Trophoblast cell (in vitro differentiated cells and primary cell): ENCODE results near the gene FRG2B.
"Not testable (repeated sequence)": the region's sequence is repeated elsewhere in the genome, so short reads cannot be mapped to it uniquely, and the experiment has no call there.

Experiments used
- DNase-seq, 2 donors: peaks; one replicate each; pipeline ENCODE4 v3.0.0-alpha.2; 2016
- H2AFZ ChIP-seq: 2 replicates; pipeline ENCODE4 v1.6.1; 2013; ENCODE audit warnings: low read length, moderate library complexity, mild to moderate bottlenecking; ENCODE audit not compliant: insufficient read depth, poor library complexity
- H2AK5ac ChIP-seq: 2 replicates; pipeline ENCODE4 v1.6.1; 2013; ENCODE audit warnings: mild to moderate bottlenecking, low read length
- H2BK120ac ChIP-seq: 2 replicates; pipeline ENCODE4 v1.6.1; 2013; ENCODE audit warnings: low read length, mild to moderate bottlenecking, moderate library complexity; ENCODE audit not compliant: insufficient read depth, poor library complexity
- H2BK12ac ChIP-seq: 2 replicates; pipeline ENCODE4 v1.6.1; 2013; ENCODE audit warnings: mild to moderate bottlenecking, low read length, moderate library complexity
- H2BK5ac ChIP-seq: 2 replicates; pipeline ENCODE4 v1.6.1; 2013; ENCODE audit warnings: low read length, low read depth, moderate library complexity, mild to moderate bottlenecking; ENCODE audit not compliant: poor library complexity
- H3K14ac ChIP-seq: 2 replicates; pipeline ENCODE4 v1.6.1; 2013; ENCODE audit warnings: mild to moderate bottlenecking, low read length
- H3K18ac ChIP-seq: 2 replicates; pipeline ENCODE4 v1.6.1; 2013; ENCODE audit warnings: mild to moderate bottlenecking, low read length
- H3K23ac ChIP-seq: 2 replicates; pipeline ENCODE4 v1.6.1; 2013; ENCODE audit warnings: low read length
- H3K27ac ChIP-seq: 2 replicates; pipeline ENCODE4 v1.5.1; 2013; ENCODE audit warnings: low read depth, mild to moderate bottlenecking, inconsistent platforms, low read length, moderate library complexity
- H3K27me3 ChIP-seq: 2 replicates; pipeline ENCODE4 v1.6.1; 2013; ENCODE audit warnings: inconsistent platforms, mild to moderate bottlenecking, low read length, moderate library complexity; ENCODE audit not compliant: insufficient read depth
- H3K36me3 ChIP-seq, 2 experiments: 1 replicate in 1 of 2; 2 replicates in 1 of 2; pipeline ENCODE4 v1.6.1; 2013; ENCODE audit warnings: low read length in 2 of 2, mild to moderate bottlenecking in 2 of 2, moderate library complexity in 1 of 2; ENCODE audit not compliant: insufficient read depth in 2 of 2, control insufficient read depth in 1 of 2
- H3K4ac ChIP-seq: 2 replicates; pipeline ENCODE4 v1.6.1; 2013; ENCODE audit warnings: low read depth, mild to moderate bottlenecking, low read length, moderate library complexity
- H3K4me1 ChIP-seq, 2 experiments: 1 replicate in 1 of 2; 2 replicates in 1 of 2; pipeline ENCODE4 v1.6.1; 2013; ENCODE audit warnings: low read length in 2 of 2, mild to moderate bottlenecking in 2 of 2, moderate library complexity in 1 of 2; ENCODE audit not compliant: insufficient read depth in 2 of 2, control insufficient read depth in 1 of 2
- H3K4me2 ChIP-seq: 2 replicates; pipeline ENCODE4 v1.6.1; 2013; ENCODE audit warnings: inconsistent platforms, mild to moderate bottlenecking, low read length, moderate library complexity
- H3K4me3 ChIP-seq: 2 replicates; pipeline ENCODE4 v1.5.1; 2013; ENCODE audit warnings: mild to moderate bottlenecking, low read depth, low read length, inconsistent platforms
- H3K79me1 ChIP-seq: one replicate; pipeline ENCODE4 v1.6.1; 2013; ENCODE audit warnings: low read length
- H3K79me2 ChIP-seq: 2 replicates; pipeline ENCODE4 v1.6.1; 2013; ENCODE audit warnings: low read length, mild to moderate bottlenecking; ENCODE audit not compliant: control insufficient read depth, insufficient read depth, poor library complexity
- H3K9ac ChIP-seq: 2 replicates; pipeline ENCODE4 v1.6.1; 2013; ENCODE audit warnings: mild to moderate bottlenecking, low read length
- H3K9me3 ChIP-seq: 2 replicates; pipeline ENCODE4 v1.6.1; 2013; ENCODE audit warnings: low read depth, mild to moderate bottlenecking, control low read depth, inconsistent platforms, low read length; ENCODE audit not compliant: insufficient read depth
- H4K12ac ChIP-seq: 2 replicates; pipeline ENCODE4 v1.6.1; 2013; ENCODE audit warnings: low read depth, mild to moderate bottlenecking, low read length, moderate library complexity
- H4K8ac ChIP-seq: 2 replicates; pipeline ENCODE4 v1.6.1; 2013; ENCODE audit warnings: low read depth, mild to moderate bottlenecking, low read length, moderate library complexity
- H4K91ac ChIP-seq: one replicate; pipeline ENCODE4 v1.6.1; 2013; ENCODE audit warnings: low read depth, mild to moderate bottlenecking, low read length, moderate library complexity
- WGBS: extraction: QIAGEN DNeasy Blood & Tissue Kit; methylation state at CpG from one replicate; pipeline ENCODE4 v1.1.7; 2013; ENCODE audit warnings: missing lambda C conversion rate; ENCODE audit not compliant: insufficient read length, insufficient coverage; ENCODE audit errors: extremely low coverage; 5-methylcytosine and 5-hydroxymethylcytosine counted together

The FRG2B gene

DNA sequence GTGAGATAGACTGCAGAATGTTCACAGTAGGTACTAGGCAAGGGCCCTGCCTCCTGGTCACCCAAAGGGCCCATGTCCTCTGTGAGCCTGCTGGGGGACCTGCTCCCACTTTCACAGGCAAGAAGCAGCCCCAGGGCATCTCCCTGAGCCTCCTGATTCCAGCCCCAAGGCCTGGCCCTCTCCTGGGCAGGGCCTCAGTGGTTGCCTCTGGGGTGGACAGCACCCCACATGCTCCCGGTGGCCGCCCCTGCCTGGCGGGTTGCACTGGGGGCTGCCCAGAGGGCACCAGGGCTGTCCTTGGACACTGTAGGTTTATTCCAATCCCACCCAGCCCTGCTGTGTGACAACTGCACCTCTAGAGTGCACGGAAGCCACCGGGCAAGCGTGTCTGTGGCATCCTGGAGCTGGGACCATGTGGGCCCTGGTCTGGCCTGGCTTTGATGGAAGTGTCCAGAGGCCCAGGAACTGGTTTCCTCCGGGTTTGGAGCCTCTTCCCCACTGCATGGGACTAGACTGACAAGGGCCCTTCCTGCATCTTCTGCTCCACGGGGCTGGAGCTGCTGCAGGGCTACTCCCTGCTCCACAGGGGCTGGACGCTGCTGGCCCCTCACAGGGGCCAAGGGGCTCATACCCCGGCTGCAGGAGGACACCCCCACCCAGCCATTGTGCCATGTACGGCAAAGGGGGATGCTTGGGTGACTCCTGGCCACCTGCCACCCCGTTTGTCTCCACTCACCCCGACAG, 36.2 kb downstream of the FRG2B start:
- H3K27ac ChIP-seq = no peak overlapping the region
- no peaks in the 10 kb centered on the region for H3K27me3 ChIP-seq
- no peak overlapping the region for H3K18ac ChIP-seq
- no peak overlapping the region for H2AK5ac ChIP-seq
- H2BK120ac ChIP-seq = no peak overlapping the region
- H3K4ac ChIP-seq = no peak overlapping the region
- DNase-seq = no peak
- no peak overlapping the region for H3K23ac ChIP-seq
- H3K4me3 ChIP-seq = no peak overlapping the region
- no peaks in the 10 kb centered on the region for H3K79me1 ChIP-seq
- no peak overlapping the region for H2AFZ ChIP-seq
- no peak overlapping the region for H2BK5ac ChIP-seq
- H3K4me2 ChIP-seq = no peak overlapping the region
- no peak overlapping the region for H4K8ac ChIP-seq
- WGBS = no CpG with 5 or more reads among the region's 13 CpGs
- H3K9ac ChIP-seq = no peak overlapping the region
- no peak overlapping the region for H4K91ac ChIP-seq
- no peaks in the 10 kb centered on the region for H3K4me1 ChIP-seq
- H3K14ac ChIP-seq = no peak overlapping the region
- H3K9me3 ChIP-seq = peaks cover 29% of the 10 kb centered on the region
- no peak overlapping the region for H4K12ac ChIP-seq
- H3K79me2 ChIP-seq = no peaks in the 10 kb centered on the region
- no peak overlapping the region for H2BK12ac ChIP-seq
- H3K36me3 ChIP-seq = no peaks in the 10 kb centered on the region

DNA sequence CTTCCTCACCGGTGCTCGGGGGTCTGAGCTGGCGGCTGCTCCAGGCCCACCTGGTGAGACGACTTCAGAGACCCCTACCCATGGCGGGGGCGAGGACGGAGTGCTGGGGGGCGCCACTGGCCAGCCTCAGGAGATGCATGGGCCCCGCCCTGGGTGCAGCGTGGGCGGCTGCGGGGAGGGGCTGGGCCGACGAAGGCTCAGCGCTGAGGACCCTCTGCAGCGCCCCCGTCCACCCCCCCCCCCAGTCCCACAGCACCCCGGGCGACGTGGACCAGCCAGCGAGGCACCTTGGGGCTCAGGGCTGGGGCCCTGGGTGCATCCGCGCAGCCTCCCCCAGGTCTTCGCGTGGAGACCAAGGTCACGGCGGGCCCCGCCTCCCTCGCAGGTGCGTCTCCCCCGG, 49.6 kb downstream of the FRG2B start:
- H3K27me3 ChIP-seq, H2AFZ ChIP-seq, H4K12ac ChIP-seq, H3K9me3 ChIP-seq, H3K36me3 ChIP-seq, H3K79me2 ChIP-seq, H3K79me1 ChIP-seq, H3K23ac ChIP-seq, H3K4ac ChIP-seq, H3K27ac ChIP-seq, DNase-seq, H3K4me3 ChIP-seq, H3K18ac ChIP-seq, H4K91ac ChIP-seq, H3K4me2 ChIP-seq, H3K9ac ChIP-seq, H3K14ac ChIP-seq, H2BK5ac ChIP-seq, H3K4me1 ChIP-seq, H2BK12ac ChIP-seq, H4K8ac ChIP-seq, H2BK120ac ChIP-seq, H2AK5ac ChIP-seq: not testable (repeated sequence)
- WGBS = no CpG with 5 or more reads among the region's 31 CpGs
